ENCODE results near the gene TTYH3. TPM values are rescaled to one million over a fixed set of nuclear protein-coding genes. Genes with fewer than 3 reads are reported as not detected.
"Not testable (repeated sequence)": the region's sequence is repeated elsewhere in the genome, so short reads cannot be mapped to it uniquely, and the experiment has no call there.

Gene TTYH3
- total RNA-seq, 2 donors from 2014 or later = 145 to 152 TPM

DNA sequence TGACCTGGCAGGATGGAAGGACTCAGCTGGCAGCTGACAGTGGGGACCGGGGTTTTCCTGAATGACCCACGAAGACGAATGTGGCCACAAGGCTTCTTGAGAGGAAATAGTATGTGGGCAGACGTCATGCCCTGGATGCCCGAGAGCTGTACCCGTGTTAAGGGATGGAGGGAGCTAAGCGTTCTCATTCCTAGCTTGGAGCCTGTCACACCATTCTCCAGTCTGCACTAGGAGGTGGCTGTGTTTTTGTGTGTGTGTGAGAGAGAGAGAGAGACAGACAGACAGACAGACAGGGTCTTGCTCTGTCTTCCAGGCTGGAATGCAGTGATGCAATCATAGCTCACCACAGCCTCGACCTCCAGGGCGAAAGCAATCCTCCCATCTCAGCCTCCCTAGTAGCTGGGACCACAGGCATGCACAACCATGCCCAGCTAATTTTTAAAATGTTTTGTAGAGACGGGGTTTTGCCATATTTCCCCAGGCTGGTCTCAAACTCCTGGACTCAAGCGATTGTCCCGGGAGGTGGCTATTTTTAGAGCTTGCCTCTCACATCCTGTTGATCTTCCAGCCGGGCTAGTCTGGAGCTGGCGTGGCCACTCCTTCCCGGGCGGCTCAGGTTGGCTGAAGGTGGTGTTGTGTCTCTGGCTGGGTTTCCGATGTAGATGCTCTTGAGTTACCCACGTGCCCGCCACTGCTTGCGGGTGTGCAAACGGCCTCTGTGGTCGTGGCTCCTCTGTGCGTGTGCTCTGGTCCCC is 58.3 kb downstream of the TTYH3 start:
- H3K36me3 ChIP-seq (ENCODE audit: control insufficient read depth, insufficient read depth, low read length) = no peaks in the 10 kb centered on the region
- H3K27ac ChIP-seq (ENCODE audit: low read depth, low read length) = no peak overlapping the region
- peaks cover 6% of the 10 kb centered on the region for H3K4me1 Mint-ChIP-seq
- no peaks in the 10 kb centered on the region for H3K9me3 ChIP-seq (ENCODE audit: control insufficient read depth, low read length)
- H3K36me3 Mint-ChIP-seq (ENCODE audit: low read depth) = no peaks in the 10 kb centered on the region
- H3K9ac ChIP-seq (ENCODE audit: extremely low read depth, low read length, poor library complexity, severe bottlenecking) = no peak overlapping the region
- TF ChIP-seq, protein P1, sequence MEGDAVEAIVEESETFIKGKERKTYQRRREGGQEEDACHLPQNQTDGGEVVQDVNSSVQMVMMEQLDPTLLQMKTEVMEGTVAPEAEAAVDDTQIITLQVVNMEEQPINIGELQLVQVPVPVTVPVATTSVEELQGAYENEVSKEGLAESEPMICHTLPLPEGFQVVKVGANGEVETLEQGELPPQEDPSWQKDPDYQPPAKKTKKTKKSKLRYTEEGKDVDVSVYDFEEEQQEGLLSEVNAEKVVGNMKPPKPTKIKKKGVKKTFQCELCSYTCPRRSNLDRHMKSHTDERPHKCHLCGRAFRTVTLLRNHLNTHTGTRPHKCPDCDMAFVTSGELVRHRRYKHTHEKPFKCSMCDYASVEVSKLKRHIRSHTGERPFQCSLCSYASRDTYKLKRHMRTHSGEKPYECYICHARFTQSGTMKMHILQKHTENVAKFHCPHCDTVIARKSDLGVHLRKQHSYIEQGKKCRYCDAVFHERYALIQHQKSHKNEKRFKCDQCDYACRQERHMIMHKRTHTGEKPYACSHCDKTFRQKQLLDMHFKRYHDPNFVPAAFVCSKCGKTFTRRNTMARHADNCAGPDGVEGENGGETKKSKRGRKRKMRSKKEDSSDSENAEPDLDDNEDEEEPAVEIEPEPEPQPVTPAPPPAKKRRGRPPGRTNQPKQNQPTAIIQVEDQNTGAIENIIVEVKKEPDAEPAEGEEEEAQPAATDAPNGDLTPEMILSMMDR (conservative IDR thresholded peaks at IDR 0.05) = no peak
- H3K4me3 ChIP-seq (ENCODE audit: low read length) = no peak overlapping the region
- H3K4me3 Mint-ChIP-seq = no peak overlapping the region
- DNase-seq = no peak
- no peak overlapping the region for H3K27ac Mint-ChIP-seq
- H3K9me3 Mint-ChIP-seq = no peaks in the 10 kb centered on the region
- no peaks in the 10 kb centered on the region for H3K4me1 ChIP-seq (ENCODE audit: control insufficient read depth, insufficient read depth, low read length)
- 90 to 92% methylated on average over 18 to 23 of the region's 23 CpGs for WGBS, 2 experiments (ENCODE audit: insufficient coverage in 1 of 2, insufficient read length in 1 of 2)
- H3K27me3 Mint-ChIP-seq (ENCODE audit: insufficient read depth) = peaks cover 40% of the 10 kb centered on the region
- H3K27me3 ChIP-seq (ENCODE audit: control insufficient read depth, insufficient read depth, low read length, poor library complexity, severe bottlenecking) = peaks cover 43% of the 10 kb centered on the region

DNA sequence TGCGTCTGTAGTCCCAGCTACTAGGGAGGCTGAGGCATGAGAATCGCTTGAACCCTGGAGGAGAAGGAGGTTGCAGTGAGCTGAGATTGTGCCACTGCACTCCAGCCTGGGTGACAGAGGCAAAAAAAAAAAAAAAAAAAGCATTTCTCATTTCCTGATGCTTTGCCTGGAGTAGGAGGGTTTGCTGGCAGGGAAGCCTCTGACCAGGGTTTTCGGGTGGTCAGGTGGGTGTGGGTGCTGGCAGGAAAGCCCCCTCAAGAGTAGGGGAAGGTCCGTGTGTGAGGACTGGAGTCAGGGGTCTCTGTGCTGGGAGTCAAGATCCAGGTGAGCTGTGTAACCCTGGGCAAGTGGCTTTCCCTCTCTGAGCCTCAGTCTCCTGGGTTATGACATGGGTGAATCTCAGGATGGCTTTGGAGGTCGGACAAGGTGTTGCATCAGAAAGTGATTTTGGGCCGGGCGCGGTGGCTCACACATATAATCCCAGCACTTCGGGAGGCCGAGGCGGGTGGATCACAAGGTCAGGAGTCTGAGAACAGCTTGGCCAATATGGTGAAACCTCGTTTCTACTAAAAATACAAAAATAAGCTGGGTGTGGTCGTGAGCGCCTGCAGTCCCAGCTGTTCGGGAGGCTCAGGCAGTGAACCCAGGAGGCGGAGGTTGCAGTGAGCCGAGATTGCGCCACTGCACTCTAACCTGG is 59.4 kb downstream of the TTYH3 start:
- H3K4me3 Mint-ChIP-seq = no peak overlapping the region
- no peak for DNase-seq
- TF ChIP-seq, protein P1 (conservative IDR thresholded peaks at IDR 0.05) = no peak
- H3K4me1 Mint-ChIP-seq = peaks cover 6% of the 10 kb centered on the region
- H3K36me3 Mint-ChIP-seq (ENCODE audit: low read depth) = no peaks in the 10 kb centered on the region
- H3K4me1 ChIP-seq (ENCODE audit: control insufficient read depth, insufficient read depth, low read length) = no peaks in the 10 kb centered on the region
- H3K27me3 Mint-ChIP-seq (ENCODE audit: insufficient read depth) = peaks cover 35% of the 10 kb centered on the region
- H3K27ac Mint-ChIP-seq = no peak overlapping the region
- no peaks in the 10 kb centered on the region for H3K9me3 ChIP-seq (ENCODE audit: control insufficient read depth, low read length)
- H3K36me3 ChIP-seq (ENCODE audit: control insufficient read depth, insufficient read depth, low read length) = no peaks in the 10 kb centered on the region
- WGBS, 2 experiments (ENCODE audit: insufficient coverage in 1 of 2, insufficient read length in 1 of 2) = 88 to 94% methylated on average over 16 to 18 of the region's 18 CpGs
- H3K27me3 ChIP-seq (ENCODE audit: control insufficient read depth, insufficient read depth, low read length, poor library complexity, severe bottlenecking) = peaks cover 38% of the 10 kb centered on the region
- H3K9ac ChIP-seq (ENCODE audit: extremely low read depth, low read length, poor library complexity, severe bottlenecking) = no peak overlapping the region
- H3K27ac ChIP-seq (ENCODE audit: low read depth, low read length) = no peak overlapping the region
- no peak overlapping the region for H3K4me3 ChIP-seq (ENCODE audit: low read length)
- no peaks in the 10 kb centered on the region for H3K9me3 Mint-ChIP-seq

DNA sequence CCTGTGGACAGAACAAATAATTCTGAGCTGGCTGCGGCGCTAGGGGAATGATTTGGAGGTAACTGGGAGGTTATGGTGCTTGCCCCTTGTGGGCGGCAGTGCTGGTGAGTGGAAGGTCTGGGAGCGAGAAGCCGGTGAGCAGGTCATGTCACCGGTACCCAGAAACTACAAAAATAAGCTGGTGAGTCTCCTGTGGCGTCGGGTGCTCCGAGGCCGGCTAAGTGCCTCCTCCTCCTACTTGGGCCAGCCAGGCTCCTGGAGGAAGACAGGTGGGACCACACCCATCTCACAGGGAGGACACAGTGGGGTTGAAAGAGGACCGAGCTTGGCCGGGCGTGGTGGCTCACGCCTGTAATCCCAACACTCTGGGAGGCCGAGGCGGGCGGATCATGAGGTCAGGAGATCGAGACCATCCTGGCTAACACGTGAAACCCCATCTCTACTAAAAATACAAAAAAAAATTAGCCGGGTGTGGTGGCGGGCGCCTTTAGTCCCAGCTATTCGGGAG is 60.2 kb downstream of the TTYH3 start:
- H3K9me3 ChIP-seq (ENCODE audit: control insufficient read depth, low read length); H3K36me3 Mint-ChIP-seq (ENCODE audit: low read depth); H3K27ac Mint-ChIP-seq; DNase-seq; H3K4me3 Mint-ChIP-seq; H3K27ac ChIP-seq (ENCODE audit: low read depth, low read length); H3K36me3 ChIP-seq (ENCODE audit: control insufficient read depth, insufficient read depth, low read length); H3K9ac ChIP-seq (ENCODE audit: extremely low read depth, low read length, poor library complexity, severe bottlenecking); H3K4me3 ChIP-seq (ENCODE audit: low read length); H3K4me1 Mint-ChIP-seq; H3K4me1 ChIP-seq (ENCODE audit: control insufficient read depth, insufficient read depth, low read length); H3K9me3 Mint-ChIP-seq: not testable (repeated sequence)
- WGBS, 2 experiments (ENCODE audit: insufficient coverage in 1 of 2, insufficient read length in 1 of 2) = 95 to 96% methylated on average over 15 to 23 of the region's 23 CpGs
- peaks cover 33% of the 10 kb centered on the region for H3K27me3 Mint-ChIP-seq (ENCODE audit: insufficient read depth)
- H3K27me3 ChIP-seq (ENCODE audit: control insufficient read depth, insufficient read depth, low read length, poor library complexity, severe bottlenecking) = peaks cover 30% of the 10 kb centered on the region

Data from endodermal cell (in vitro differentiated cells).